GM18505 (cell line): Measurements from ENCODE around the gene TTYH1.
"Not testable (repeated sequence)": the region's sequence is repeated elsewhere in the genome, so short reads cannot be mapped to it uniquely, and the experiment has no call there.

Source experiments
- ATAC-seq: cut with Tn5 transposase; IDR thresholded peaks from one replicate; pipeline ENCODE4 v1.9.1; 2021; ENCODE audit not compliant: unreplicated experiment
- POLR2A ChIP-seq: IDR thresholded peaks from 4 replicates; pipeline ENCODE4 v1.6.1; 2011; ENCODE audit warnings: borderline replicate concordance; ENCODE audit not compliant: insufficient read depth, insufficient read length; ENCODE audit errors: extremely low read depth

The TTYH1 gene

GRCh38 chr19:54435551-54436016 is 20.3 kb downstream of the TTYH1 start:
- TF ChIP-seq POLR2A, result no peak
- no peak for ATAC-seq

- ATAC-seq, result no peak
- TF ChIP-seq POLR2A, result no peak
Observed at GRCh38 chr19:54436031-54436523, 20.8 kb downstream of the TTYH1 start.

GRCh38 chr19:54436628-54437252 is 21.5 kb downstream of the TTYH1 start:
- TF ChIP-seq POLR2A, result no peak
- no peak for ATAC-seq

GRCh38 chr19:54439174-54439851 is 24.0 kb downstream of the TTYH1 start:
- no peak for TF ChIP-seq POLR2A

GRCh38 chr19:54440641-54441040 is 25.4 kb downstream of the TTYH1 start:
- TF ChIP-seq POLR2A, result no peak
- ATAC-seq, result no peak

More at GRCh38 chr19:54439174-54439851, 24.0 kb downstream of the TTYH1 start:
- ATAC-seq, result no peak

- TF ChIP-seq POLR2A, result no peak
- ATAC-seq, result no peak
Observed at GRCh38 chr19:54444737-54445136, 29.5 kb downstream of the TTYH1 start.

GRCh38 chr19:54446349-54446748 is 31.1 kb downstream of the TTYH1 start:
- ATAC-seq, result not testable (repeated sequence)

GRCh38 chr19:54448040-54448773 is 32.9 kb downstream of the TTYH1 start:
- ATAC-seq, result no peak
- TF ChIP-seq POLR2A, result no peak

- peak; percentile 85 for ATAC-seq
- TF ChIP-seq POLR2A, result peak; percentile 97
Observed at GRCh38 chr19:54448774-54449700, 33.8 kb downstream of the TTYH1 start, which contains the start of gene LENG8. TSS of gene LENG8 (plus strand) at chr19:54449199. CDS start at chr19:54451345, 2,146 bp downstream.

- ATAC-seq, result no peak
- no peak for TF ChIP-seq POLR2A
Observed at GRCh38 chr19:54449701-54450069, 34.4 kb downstream of the TTYH1 start.

GRCh38 chr19:54451331-54451871 is 36.1 kb downstream of the TTYH1 start:
- TF ChIP-seq POLR2A, result no peak
- no peak for ATAC-seq

GRCh38 chr19:54451997-54452396 is 36.7 kb downstream of the TTYH1 start:
- no peak for TF ChIP-seq POLR2A
- no peak for ATAC-seq
